T-helper 2 cell treated with Interferon-gamma antibody and Interleukin-4, amounts not matched to agents 5 μg/mL and 100 μg/mL, for 36 hours (primary cell): ENCODE data around the gene TNFSF12.

Experiments used
- DNase-seq: peaks from one replicate; pipeline ENCODE4 v3.0.0; 2021; ENCODE audit warnings: low spot score
- H3K27ac Mint-ChIP-seq: one replicate; pipeline ENCODE4 v1.8.0; 2021; ENCODE audit warnings: mild to moderate bottlenecking, mixed read lengths
- H3K27me3 Mint-ChIP-seq: one replicate; pipeline ENCODE4 v1.8.0; 2021; ENCODE audit warnings: low read depth, mixed read lengths
- H3K36me3 Mint-ChIP-seq: one replicate; pipeline ENCODE4 v1.8.0; 2021; ENCODE audit warnings: low read depth, mixed read lengths
- H3K4me1 Mint-ChIP-seq: one replicate; pipeline ENCODE4 v1.8.0; 2021; ENCODE audit warnings: low read depth, mixed read lengths
- H3K4me3 Mint-ChIP-seq: one replicate; pipeline ENCODE4 v1.8.0; 2022; ENCODE audit warnings: mild to moderate bottlenecking, moderate library complexity, mixed read lengths
- H3K9me3 Mint-ChIP-seq: one replicate; pipeline ENCODE4 v1.8.0; 2021; ENCODE audit warnings: mixed read lengths

Gene TNFSF12

DNA sequence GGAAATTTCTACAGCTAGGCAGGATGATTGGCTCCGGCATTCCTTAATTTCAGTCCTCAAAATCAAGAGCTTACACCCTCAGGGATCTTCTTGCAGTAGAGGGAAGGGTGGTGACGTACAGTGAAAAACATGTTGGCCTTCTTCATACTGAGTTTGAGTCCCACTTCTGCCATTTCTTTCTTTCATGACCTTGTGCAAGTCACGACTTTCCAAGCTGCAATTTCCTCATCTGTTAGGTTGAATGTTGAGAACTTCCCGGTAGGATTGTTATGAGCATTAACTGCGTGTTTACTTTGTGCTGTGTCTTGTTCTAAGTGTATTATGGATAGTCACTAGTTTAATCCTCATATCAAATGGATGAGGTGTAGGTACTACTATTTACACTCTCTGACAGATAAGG is 20.7 kb downstream of the TNFSF12 start:
- H3K27me3 Mint-ChIP-seq: peaks cover 4% of the 10 kb centered on the region
- peaks cover 15% of the 10 kb centered on the region for H3K4me1 Mint-ChIP-seq
- DNase-seq: no peak
- H3K36me3 Mint-ChIP-seq: peaks cover 63% of the 10 kb centered on the region
- no peak overlapping the region for H3K4me3 Mint-ChIP-seq
- no peaks in the 10 kb centered on the region for H3K9me3 Mint-ChIP-seq
- H3K27ac Mint-ChIP-seq: no peak overlapping the region

GRCh38 chr17:7570351-7570750 is 21.5 kb downstream of the TNFSF12 start:
- Mint-ChIP-seq H3K4me1 (peaks cover 21% of the 10 kb centered on the region), H3K4me3 (no peak overlapping the region), H3K36me3 (peaks cover 65% of the 10 kb centered on the region), H3K27ac (peak overlapping the region; percentile 52), H3K9me3 (no peaks in the 10 kb centered on the region), H3K27me3 (peaks cover 4% of the 10 kb centered on the region)
- no peak for DNase-seq

DNA sequence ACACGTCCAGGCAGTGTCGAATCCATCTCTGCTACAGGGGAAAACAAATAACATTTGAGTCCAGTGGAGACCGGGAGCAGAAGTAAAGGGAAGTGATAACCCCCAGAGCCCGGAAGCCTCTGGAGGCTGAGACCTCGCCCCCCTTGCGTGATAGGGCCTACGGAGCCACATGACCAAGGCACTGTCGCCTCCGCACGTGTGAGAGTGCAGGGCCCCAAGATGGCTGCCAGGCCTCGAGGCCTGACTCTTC is 23.4 kb downstream of the TNFSF12 start:
- Mint-ChIP-seq H3K9me3 (no peaks in the 10 kb centered on the region), H3K27ac (peak overlapping the region; percentile 93), H3K4me3 (peak overlapping the region; percentile 92), H3K4me1 (peaks cover 33% of the 10 kb centered on the region), H3K36me3 (peaks cover 75% of the 10 kb centered on the region), H3K27me3 (peaks cover 4% of the 10 kb centered on the region)
- DNase-seq: no peak

- Mint-ChIP-seq H3K27me3 (peaks cover 4% of the 10 kb centered on the region), H3K4me1 (peaks cover 38% of the 10 kb centered on the region), H3K27ac (peak overlapping the region; percentile 99), H3K36me3 (peaks cover 76% of the 10 kb centered on the region), H3K4me3 (peak overlapping the region; percentile 92), H3K9me3 (no peaks in the 10 kb centered on the region)
- peak; percentile 99 for DNase-seq
These were observed 23.9 kb downstream of the TNFSF12 start for GRCh38 chr17:7572588-7573323.

DNA sequence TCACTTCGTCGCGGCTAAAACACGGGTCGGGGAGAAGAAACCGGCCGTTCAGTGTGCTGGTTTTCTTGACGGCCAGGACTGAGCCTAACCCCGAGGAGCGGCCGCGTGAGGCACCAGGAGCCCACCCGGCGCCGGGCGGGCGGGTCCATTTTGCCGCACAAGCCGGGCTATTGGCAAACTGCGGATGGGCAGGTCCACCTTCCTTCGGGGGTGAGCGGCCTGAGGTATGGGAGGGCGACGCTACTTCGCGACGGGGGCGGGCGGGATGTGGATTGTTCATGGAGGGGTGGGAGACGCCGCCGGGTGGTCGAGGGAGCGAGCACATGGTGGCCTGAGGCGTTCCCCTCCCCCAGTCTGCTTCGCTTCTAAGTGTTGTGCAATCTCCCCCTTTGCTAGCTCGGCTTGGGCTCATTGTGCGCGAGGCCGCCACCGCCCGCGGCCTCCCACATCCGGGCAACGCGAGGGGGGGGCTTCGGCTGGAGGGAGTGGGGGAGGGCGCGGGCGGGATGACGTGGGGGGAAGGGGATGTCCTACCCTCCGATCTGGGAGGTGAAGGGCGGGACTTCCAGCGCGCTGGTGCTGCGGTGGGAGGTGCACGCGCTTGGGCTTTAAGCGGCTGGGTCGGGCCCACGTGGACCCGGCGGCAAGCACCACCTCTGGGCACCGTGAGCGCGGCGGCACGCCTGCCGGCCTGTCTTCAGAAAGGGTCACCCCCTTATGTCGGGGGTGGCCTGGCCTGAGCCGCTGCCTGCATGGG is 24.6 kb downstream of the TNFSF12 start:
- Mint-ChIP-seq H3K4me1 (peaks cover 45% of the 10 kb centered on the region), H3K27me3 (peaks cover 4% of the 10 kb centered on the region), H3K4me3 (peak overlapping the region; percentile 92), H3K9me3 (no peaks in the 10 kb centered on the region), H3K27ac (peak overlapping the region; percentile 99), H3K36me3 (peaks cover 82% of the 10 kb centered on the region)
- peak; percentile 85 for DNase-seq

DNA sequence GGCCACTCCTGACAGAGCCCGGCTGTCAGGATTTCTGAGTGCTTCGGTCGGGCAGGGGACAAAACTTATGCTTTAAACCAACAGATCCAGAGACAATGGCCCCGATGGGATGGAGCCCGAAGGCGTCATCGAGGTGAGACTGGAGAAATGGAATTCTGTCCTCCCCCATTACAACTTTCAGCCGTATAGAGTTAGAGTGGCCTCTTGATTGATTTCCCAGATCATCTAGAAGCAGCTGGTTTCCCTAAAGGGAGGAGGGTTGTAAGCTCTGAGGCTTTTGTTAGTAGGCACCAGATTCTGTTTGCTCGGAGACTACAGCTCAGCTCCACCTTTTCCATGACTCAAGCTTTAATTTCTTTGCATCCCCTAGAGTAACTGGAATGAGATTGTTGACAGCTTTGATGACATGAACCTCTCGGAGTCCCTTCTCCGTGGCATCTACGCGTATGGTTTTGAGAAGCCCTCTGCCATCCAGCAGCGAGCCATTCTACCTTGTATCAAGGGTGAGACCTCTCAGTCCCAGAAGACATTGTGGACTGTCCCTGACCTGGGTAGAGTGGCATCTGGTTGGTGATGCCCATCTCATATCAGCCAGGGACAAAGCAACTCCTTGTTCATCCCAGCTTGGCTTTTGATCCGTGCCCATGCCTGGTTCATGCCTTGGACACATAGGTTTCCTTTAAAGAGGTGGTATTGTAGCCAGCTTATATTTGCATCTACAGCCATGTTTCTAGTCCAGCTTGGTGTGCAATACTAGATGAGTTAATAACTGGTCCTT is 25.5 kb downstream of the TNFSF12 start:
- Mint-ChIP-seq H3K27ac (peak overlapping the region; percentile 99), H3K4me3 (peak overlapping the region; percentile 92), H3K4me1 (peaks cover 53% of the 10 kb centered on the region), H3K36me3 (peaks cover 85% of the 10 kb centered on the region), H3K9me3 (no peaks in the 10 kb centered on the region), H3K27me3 (peaks cover 4% of the 10 kb centered on the region)
- DNase-seq: no peak

- Mint-ChIP-seq H3K27me3 (peaks cover 4% of the 10 kb centered on the region), H3K27ac (peak overlapping the region; percentile 41), H3K4me3 (peak overlapping the region; percentile 92), H3K4me1 (peaks cover 59% of the 10 kb centered on the region), H3K9me3 (no peaks in the 10 kb centered on the region), H3K36me3 (peaks cover 86% of the 10 kb centered on the region)
- no peak for DNase-seq
These were observed 26.6 kb downstream of the TNFSF12 start for GRCh38 chr17:7575481-7575883.

DNA sequence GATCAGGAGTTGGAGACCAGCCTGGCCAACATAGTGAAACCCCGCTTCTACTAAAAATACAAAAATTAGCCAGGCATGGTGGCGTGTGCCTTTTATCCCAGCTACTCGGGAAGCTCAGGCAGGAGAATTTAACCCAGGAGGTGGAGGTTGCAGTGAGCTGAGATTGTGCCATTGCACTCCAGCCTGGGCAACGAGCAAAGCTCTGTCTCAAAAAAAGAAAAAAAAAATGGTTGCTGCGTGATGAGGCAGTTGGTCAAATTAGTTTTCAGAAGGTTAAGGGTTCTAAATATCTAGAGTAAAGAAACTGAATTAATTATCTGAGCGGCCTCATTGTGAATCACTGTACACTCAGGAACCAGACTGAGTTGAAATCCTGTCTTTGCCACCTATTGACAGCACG is 27.1 kb downstream of the TNFSF12 start:
- H3K4me3 Mint-ChIP-seq: peak overlapping the region; percentile 92
- peaks cover 86% of the 10 kb centered on the region for H3K36me3 Mint-ChIP-seq
- peak overlapping the region; percentile 41 for H3K27ac Mint-ChIP-seq
- peaks cover 4% of the 10 kb centered on the region for H3K27me3 Mint-ChIP-seq
- H3K4me1 Mint-ChIP-seq: peaks cover 64% of the 10 kb centered on the region
- no peaks in the 10 kb centered on the region for H3K9me3 Mint-ChIP-seq
- no peak for DNase-seq

DNA sequence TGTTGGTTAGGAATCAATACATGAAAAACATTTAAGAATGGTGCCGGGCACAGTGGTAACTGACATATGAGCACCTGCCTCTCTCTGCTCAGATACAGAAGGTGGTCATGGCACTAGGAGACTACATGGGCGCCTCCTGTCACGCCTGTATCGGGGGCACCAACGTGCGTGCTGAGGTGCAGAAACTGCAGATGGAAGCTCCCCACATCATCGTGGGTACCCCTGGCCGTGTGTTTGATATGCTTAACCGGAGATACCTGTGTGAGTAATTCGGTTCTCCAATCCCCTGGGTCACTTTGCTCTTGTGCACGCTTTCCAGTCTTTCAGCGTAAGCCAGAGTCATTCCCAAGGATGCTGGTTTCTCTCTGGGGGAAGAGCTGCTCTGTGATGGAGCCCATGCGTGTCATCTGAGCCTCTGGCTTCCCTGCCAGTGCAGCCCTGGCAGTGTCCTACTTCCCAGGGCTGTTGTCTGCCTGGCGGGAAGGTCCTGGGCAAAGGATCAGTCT is 27.6 kb downstream of the TNFSF12 start:
- peaks cover 84% of the 10 kb centered on the region for H3K36me3 Mint-ChIP-seq
- H3K4me3 Mint-ChIP-seq: peak overlapping the region; percentile 92
- DNase-seq: no peak
- peak overlapping the region; percentile 55 for H3K27ac Mint-ChIP-seq
- H3K9me3 Mint-ChIP-seq: no peaks in the 10 kb centered on the region
- H3K4me1 Mint-ChIP-seq: peaks cover 63% of the 10 kb centered on the region
- H3K27me3 Mint-ChIP-seq: peaks cover 4% of the 10 kb centered on the region

GRCh38 chr17:7577327-7578199 is 28.7 kb downstream of the TNFSF12 start:
- Mint-ChIP-seq H3K27me3 (peaks cover 4% of the 10 kb centered on the region), H3K4me1 (peaks cover 65% of the 10 kb centered on the region), H3K27ac (peak overlapping the region; percentile 53), H3K4me3 (peak overlapping the region; percentile 92), H3K36me3 (peaks cover 85% of the 10 kb centered on the region), H3K9me3 (no peaks in the 10 kb centered on the region)
- DNase-seq: no peak

DNA sequence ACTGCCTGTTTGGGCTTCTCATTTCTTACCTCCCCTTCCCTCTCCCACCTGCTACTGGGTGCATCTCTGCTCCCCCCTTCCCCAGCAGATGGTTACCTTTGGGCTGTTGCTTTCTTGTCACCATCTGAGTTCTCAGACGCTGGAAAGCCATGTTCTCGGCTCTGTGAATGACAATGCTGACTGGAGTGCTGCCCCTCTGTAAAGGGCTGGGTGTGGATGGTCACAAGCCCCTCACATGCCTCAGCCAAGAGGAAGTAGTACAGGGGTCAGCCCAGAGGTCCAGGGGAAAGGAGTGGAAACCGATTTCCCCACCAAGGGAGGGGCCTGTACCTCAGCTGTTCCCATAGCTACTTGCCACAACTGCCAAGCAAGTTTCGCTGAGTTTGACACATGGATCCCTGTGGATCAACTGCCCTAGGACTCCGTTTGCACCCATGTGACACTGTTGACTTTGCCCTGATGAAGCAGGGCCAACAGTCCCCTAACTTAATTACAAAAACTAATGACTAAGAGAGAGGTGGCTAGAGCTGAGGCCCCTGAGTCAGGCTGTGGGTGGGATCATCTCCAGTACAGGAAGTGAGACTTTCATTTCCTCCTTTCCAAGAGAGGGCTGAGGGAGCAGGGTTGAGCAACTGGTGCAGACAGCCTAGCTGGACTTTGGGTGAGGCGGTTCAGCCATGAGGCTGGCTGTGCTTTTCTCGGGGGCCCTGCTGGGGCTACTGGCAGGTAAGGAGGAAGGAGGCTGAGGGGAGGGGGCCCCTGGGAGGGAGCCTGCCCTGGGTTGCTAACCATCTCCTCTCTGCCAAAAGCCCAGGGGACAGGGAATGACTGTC is 30.4 kb downstream of the TNFSF12 start, which contains the start of gene CD68:
CD68 (plus strand) TSS at position 638 of the 833 bp plus-strand sequence; CDS start at position 678, 40 bp downstream.
- Mint-ChIP-seq H3K4me3 (peak within 1 kb of the TSS; percentile 65), H3K27ac (peak within 1 kb of the TSS; percentile 84), H3K27me3 (no peaks in the 10 kb centered on the region), H3K36me3 (peaks cover 75% of the 10 kb centered on the region), H3K4me1 (peaks cover 65% of the 10 kb centered on the region), H3K9me3 (no peaks in the 10 kb centered on the region)
- DNase-seq: peak; percentile 78

DNA sequence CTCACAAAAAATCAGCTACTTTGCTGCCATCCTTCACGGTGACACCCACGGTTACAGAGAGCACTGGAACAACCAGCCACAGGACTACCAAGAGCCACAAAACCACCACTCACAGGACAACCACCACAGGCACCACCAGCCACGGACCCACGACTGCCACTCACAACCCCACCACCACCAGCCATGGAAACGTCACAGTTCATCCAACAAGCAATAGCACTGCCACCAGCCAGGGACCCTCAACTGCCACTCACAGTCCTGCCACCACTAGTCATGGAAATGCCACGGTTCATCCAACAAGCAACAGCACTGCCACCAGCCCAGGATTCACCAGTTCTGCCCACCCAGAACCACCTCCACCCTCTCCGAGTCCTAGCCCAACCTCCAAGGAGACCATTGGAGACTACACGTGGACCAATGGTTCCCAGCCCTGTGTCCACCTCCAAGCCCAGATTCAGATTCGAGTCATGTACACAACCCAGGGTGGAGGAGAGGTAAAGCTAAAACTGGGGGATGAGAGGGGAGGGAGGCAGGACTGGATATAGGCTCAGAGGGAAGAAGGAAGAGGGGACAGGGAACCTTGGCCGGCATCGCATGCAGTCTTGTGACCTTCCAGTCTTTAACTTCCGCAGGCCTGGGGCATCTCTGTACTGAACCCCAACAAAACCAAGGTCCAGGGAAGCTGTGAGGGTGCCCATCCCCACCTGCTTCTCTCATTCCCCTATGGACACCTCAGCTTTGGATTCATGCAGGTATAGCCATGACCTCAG is 31.2 kb downstream of the TNFSF12 start:
- Mint-ChIP-seq H3K9me3 (no peaks in the 10 kb centered on the region), H3K4me1 (peaks cover 66% of the 10 kb centered on the region), H3K36me3 (peaks cover 72% of the 10 kb centered on the region), H3K27ac (peak overlapping the region; percentile 84), H3K27me3 (no peaks in the 10 kb centered on the region), H3K4me3 (peak overlapping the region; percentile 65)
- DNase-seq: peak; percentile 35
